GM12892 (cell line): ENCODE measurements around the gene IFRD1.

Experiments used
- DNase-seq: peaks from one replicate; pipeline ENCODE4 v3.0.0; 2011; ENCODE audit not compliant: insufficient read length
- FAIRE-seq: peaks from 2 replicates; lab custom pipeline; 2011; peaks lifted over from hg19 to GRCh38; lab: Jason Lieb, UNC
- POLR2A ChIP-seq: IDR thresholded peaks from 2 replicates; pipeline ENCODE4 v1.6.1; 2011; ENCODE audit warnings: low read depth, low read length, control low read depth
- POLR2AphosphoS5 ChIP-seq: IDR thresholded peaks from 2 replicates; pipeline ENCODE4 v1.6.1; 2011; ENCODE audit warnings: low read depth, low read length, control low read depth
- TAF1 ChIP-seq: IDR thresholded peaks from 2 replicates; pipeline ENCODE4 v1.6.1; 2011; ENCODE audit warnings: low read depth, mild to moderate bottlenecking, control low read depth, low read length, borderline replicate concordance

Gene IFRD1

GRCh38 chr7:112421666-112422486 lies 28.4 kb upstream of the IFRD1 start:
- TF ChIP-seq POLR2AphosphoS5, result no peak
- TF ChIP-seq POLR2A, result no peak
- TF ChIP-seq TAF1, result no peak
- FAIRE-seq (peak; percentile 40), DNase-seq (no peak)

GRCh38 chr7:112422842-112423496 lies 27.3 kb upstream of the IFRD1 start:
- FAIRE-seq (no peak), DNase-seq (no peak)
- no peak for TF ChIP-seq TAF1
- no peak for TF ChIP-seq POLR2A
- TF ChIP-seq POLR2AphosphoS5, result no peak

GRCh38 chr7:112423987-112424386 lies 26.3 kb upstream of the IFRD1 start:
- no peak for DNase-seq
- TF ChIP-seq POLR2A, result no peak
- TF ChIP-seq POLR2AphosphoS5, result no peak
- TF ChIP-seq TAF1, result no peak
- no peak for FAIRE-seq

GRCh38 chr7:112427984-112428383 lies 22.3 kb upstream of the IFRD1 start:
- no peak for FAIRE-seq
- no peak for TF ChIP-seq TAF1
- no peak for TF ChIP-seq POLR2A
- TF ChIP-seq POLR2AphosphoS5, result no peak
- DNase-seq, result no peak

- TF ChIP-seq TAF1, result no peak
- no peak for TF ChIP-seq POLR2A
- FAIRE-seq, result no peak
- no peak for DNase-seq
Observed at GRCh38 chr7:112428715-112429114, 21.5 kb upstream of the IFRD1 start.

GRCh38 chr7:112430649-112431048 lies 19.6 kb upstream of the IFRD1 start:
- TF ChIP-seq TAF1 (no peak), POLR2AphosphoS5 (no peak), POLR2A (no peak)
- DNase-seq (no peak), FAIRE-seq (no peak)

- no peak for TF ChIP-seq POLR2AphosphoS5
- TF ChIP-seq TAF1, result no peak
- no peak for TF ChIP-seq POLR2A
- FAIRE-seq (no peak), DNase-seq (no peak)
Observed at GRCh38 chr7:112431803-112432202, 18.5 kb upstream of the IFRD1 start.

GRCh38 chr7:112433289-112433688 lies 17.0 kb upstream of the IFRD1 start:
- TF ChIP-seq POLR2AphosphoS5 (no peak), TAF1 (no peak), POLR2A (no peak)
- DNase-seq (no peak), FAIRE-seq (no peak)

GRCh38 chr7:112437072-112437471 lies 13.2 kb upstream of the IFRD1 start:
- TF ChIP-seq POLR2A (no peak), POLR2AphosphoS5 (no peak), TAF1 (no peak)
- FAIRE-seq (no peak), DNase-seq (no peak)

- TF ChIP-seq TAF1 (no peak), POLR2AphosphoS5 (no peak), POLR2A (no peak)
- no peak for DNase-seq
- FAIRE-seq, result no peak
Observed at GRCh38 chr7:112439476-112439875, 10.8 kb upstream of the IFRD1 start.

GRCh38 chr7:112442210-112442609 lies 8.1 kb upstream of the IFRD1 start:
- FAIRE-seq (no peak), DNase-seq (no peak)
- no peak for TF ChIP-seq POLR2A

- TF ChIP-seq POLR2A (no peak), TAF1 (no peak), POLR2AphosphoS5 (no peak)
- FAIRE-seq (no peak), DNase-seq (no peak)
Observed at GRCh38 chr7:112444505-112444904, 5.8 kb upstream of the IFRD1 start.
